ENCODE data around the gene TAP2. TPM values are rescaled to one million over a fixed set of nuclear protein-coding genes. Genes with fewer than 3 reads are reported as not detected.

The TAP2 gene
- total and polyA plus RNA-seq, 2 of the 13 experiments (the other 11 are each of a cell fraction or from before 2014, with no cell fraction given) = 10.3 to 17.6 TPM

GRCh38 chr6:32852844-32853540, 14.5 kb upstream of the TAP2 start (continued):
- TF ChIP-seq ETV6 (CRISPR knock-in tag; conservative IDR thresholded peaks at IDR 0.05) (no peak), ZNF644 (CRISPR knock-in tag; IDR thresholded peaks at IDR 0.05; ENCODE audit: low read depth) (no peak), FOSL1 (CRISPR knock-in tag; IDR thresholded peaks at IDR 0.05; ENCODE audit: borderline replicate concordance) (no peak), ZSCAN22 (CRISPR knock-in tag; IDR thresholded peaks at IDR 0.05) (no peak), HHEX (CRISPR knock-in tag; IDR thresholded peaks at IDR 0.05) (no peak), MNT (IDR thresholded peaks at IDR 0.05) (no peak), ZUFSP (CRISPR knock-in tag; IDR thresholded peaks at IDR 0.05; ENCODE audit: borderline replicate concordance) (no peak), TARDBP (CRISPR knock-in tag; IDR thresholded peaks at IDR 0.05) (no peak), ZKSCAN8 (CRISPR knock-in tag; IDR thresholded peaks at IDR 0.05; ENCODE audit: borderline replicate concordance) (no peak), SMAD3 (CRISPR knock-in tag; IDR thresholded peaks at IDR 0.05) (no peak; the same call in none of the 2 replicates), ETV5 (CRISPR knock-in tag; IDR thresholded peaks at IDR 0.05; ENCODE audit: borderline replicate concordance) (no peak), NFRKB (IDR thresholded peaks at IDR 0.05) (no peak), ZNF614 (CRISPR knock-in tag; IDR thresholded peaks at IDR 0.05; ENCODE audit: borderline replicate concordance) (no peak), REL (CRISPR knock-in tag; conservative IDR thresholded peaks at IDR 0.05) (no peak), GABPB1 (CRISPR knock-in tag; IDR thresholded peaks at IDR 0.05) (peak; percentile 53; the same call in 1 of the 2 replicates), GFI1 (CRISPR knock-in tag; IDR thresholded peaks at IDR 0.05; ENCODE audit: borderline replicate concordance) (no peak), GTF2F1 (IDR thresholded peaks at IDR 0.05; ENCODE audit: low read length) (no peak), TMF1 (CRISPR knock-in tag; IDR thresholded peaks at IDR 0.05; ENCODE audit: low read depth) (no peak), ZNF317 (CRISPR knock-in tag; IDR thresholded peaks at IDR 0.05) (no peak), TRIM24 (CRISPR knock-in tag; IDR thresholded peaks at IDR 0.05) (no peak), SP140L (CRISPR knock-in tag; IDR thresholded peaks at IDR 0.05; ENCODE audit: borderline replicate concordance) (no peak), ZNF687 (CRISPR knock-in tag; IDR thresholded peaks at IDR 0.05) (no peak; the same call in 1 of the 2 replicates), ASH2L (IDR thresholded peaks at IDR 0.05; ENCODE audit: insufficient read length, low read depth, low read length) (no peak)
